ENCODE measurements around the gene DLL1.

The DLL1 gene

GRCh38 chr6:170291271-170292110 is 613 bp upstream of the DLL1 start:
- Mint-ChIP-seq H3K27ac (peak overlapping the region; percentile 49), H3K4me1 (peaks cover 41% of the 10 kb centered on the region), H3K27me3 (peaks cover 19% of the 10 kb centered on the region), H3K4me3 (peak overlapping the region; percentile 89), H3K36me3 (no peaks in the 10 kb centered on the region), H3K9me3 (no peaks in the 10 kb centered on the region)
- DNase-seq (ENCODE audit: low spot score in 2 of 2) (peak in 1 of 2 donors; percentile 50), ATAC-seq (ENCODE audit: low read depth) (peak; percentile 45)

GRCh38 chr6:170289951-170290295 is 955 bp downstream of the DLL1 start:
- H3K27me3 Mint-ChIP-seq: peaks cover 23% of the 10 kb centered on the region
- ATAC-seq (ENCODE audit: low read depth): no peak
- H3K27ac Mint-ChIP-seq: no peak overlapping the region
- H3K36me3 Mint-ChIP-seq: no peaks in the 10 kb centered on the region
- no peak for DNase-seq (ENCODE audit: low spot score in 2 of 2)
- peaks cover 38% of the 10 kb centered on the region for H3K4me1 Mint-ChIP-seq
- H3K4me3 Mint-ChIP-seq: peak overlapping the region; percentile 89
- no peaks in the 10 kb centered on the region for H3K9me3 Mint-ChIP-seq

- Mint-ChIP-seq H3K9me3 (no peaks in the 10 kb centered on the region), H3K27ac (no peak overlapping the region), H3K27me3 (peaks cover 23% of the 10 kb centered on the region), H3K4me3 (peak overlapping the region; percentile 84), H3K4me1 (peaks cover 38% of the 10 kb centered on the region), H3K36me3 (no peaks in the 10 kb centered on the region)
- DNase-seq (ENCODE audit: low spot score in 2 of 2) (no peak), ATAC-seq (ENCODE audit: low read depth) (no peak)
Measured at GRCh38 chr6:170289180-170289931, 1.5 kb downstream of the DLL1 start.

GRCh38 chr6:170288852-170289179 is 2.1 kb downstream of the DLL1 start:
- ATAC-seq (ENCODE audit: low read depth) (no peak), DNase-seq (ENCODE audit: low spot score in 2 of 2) (no peak)
- H3K4me3 Mint-ChIP-seq: peak overlapping the region; percentile 84
- H3K36me3 Mint-ChIP-seq: no peaks in the 10 kb centered on the region
- peaks cover 34% of the 10 kb centered on the region for H3K4me1 Mint-ChIP-seq
- no peaks in the 10 kb centered on the region for H3K9me3 Mint-ChIP-seq
- no peak overlapping the region for H3K27ac Mint-ChIP-seq
- peaks cover 21% of the 10 kb centered on the region for H3K27me3 Mint-ChIP-seq

GRCh38 chr6:170288091-170288631 is 2.7 kb downstream of the DLL1 start:
- Mint-ChIP-seq H3K27ac (no peak overlapping the region), H3K4me1 (peaks cover 29% of the 10 kb centered on the region), H3K4me3 (peak overlapping the region; percentile 84), H3K36me3 (no peaks in the 10 kb centered on the region), H3K27me3 (peaks cover 17% of the 10 kb centered on the region), H3K9me3 (no peaks in the 10 kb centered on the region)
- ATAC-seq (ENCODE audit: low read depth) (no peak), DNase-seq (ENCODE audit: low spot score in 2 of 2) (no peak)

GRCh38 chr6:170287371-170287876 is 3.5 kb downstream of the DLL1 start:
- no peak for ATAC-seq (ENCODE audit: low read depth)
- H3K4me3 Mint-ChIP-seq: no peak overlapping the region
- H3K27me3 Mint-ChIP-seq: peaks cover 17% of the 10 kb centered on the region
- no peak overlapping the region for H3K27ac Mint-ChIP-seq
- DNase-seq (ENCODE audit: low spot score in 2 of 2): no peak
- H3K9me3 Mint-ChIP-seq: no peaks in the 10 kb centered on the region
- peaks cover 22% of the 10 kb centered on the region for H3K4me1 Mint-ChIP-seq
- no peaks in the 10 kb centered on the region for H3K36me3 Mint-ChIP-seq

GRCh38 chr6:170286934-170287265 is 4.0 kb downstream of the DLL1 start:
- Mint-ChIP-seq H3K27me3 (peaks cover 16% of the 10 kb centered on the region), H3K36me3 (no peaks in the 10 kb centered on the region), H3K27ac (no peak overlapping the region), H3K4me3 (no peak overlapping the region), H3K4me1 (peaks cover 17% of the 10 kb centered on the region), H3K9me3 (no peaks in the 10 kb centered on the region)
- ATAC-seq (ENCODE audit: low read depth): no peak
- DNase-seq (ENCODE audit: low spot score in 2 of 2): no peak

GRCh38 chr6:170286246-170286933 is 4.5 kb downstream of the DLL1 start:
- no peak for DNase-seq (ENCODE audit: low spot score in 2 of 2)
- ATAC-seq (ENCODE audit: low read depth): no peak
- Mint-ChIP-seq H3K9me3 (no peaks in the 10 kb centered on the region), H3K27ac (no peak overlapping the region), H3K4me3 (no peak overlapping the region), H3K27me3 (peaks cover 14% of the 10 kb centered on the region), H3K36me3 (no peaks in the 10 kb centered on the region), H3K4me1 (peaks cover 14% of the 10 kb centered on the region)

GRCh38 chr6:170285482-170285881 is 5.4 kb downstream of the DLL1 start:
- H3K4me1 Mint-ChIP-seq: peaks cover 14% of the 10 kb centered on the region
- ATAC-seq (ENCODE audit: low read depth) (no peak), DNase-seq (ENCODE audit: low spot score in 2 of 2) (no peak)
- H3K36me3 Mint-ChIP-seq: no peaks in the 10 kb centered on the region
- H3K27me3 Mint-ChIP-seq: peaks cover 14% of the 10 kb centered on the region
- no peak overlapping the region for H3K27ac Mint-ChIP-seq
- H3K9me3 Mint-ChIP-seq: no peaks in the 10 kb centered on the region
- no peak overlapping the region for H3K4me3 Mint-ChIP-seq

GRCh38 chr6:170284866-170285469 is 5.9 kb downstream of the DLL1 start:
- ATAC-seq (ENCODE audit: low read depth): no peak
- no peak for DNase-seq (ENCODE audit: low spot score in 2 of 2)
- Mint-ChIP-seq H3K4me3 (no peak overlapping the region), H3K36me3 (no peaks in the 10 kb centered on the region), H3K4me1 (peaks cover 10% of the 10 kb centered on the region), H3K27ac (no peak overlapping the region), H3K27me3 (peaks cover 16% of the 10 kb centered on the region), H3K9me3 (no peaks in the 10 kb centered on the region)

- Mint-ChIP-seq H3K27me3 (peaks cover 20% of the 10 kb centered on the region), H3K27ac (no peak overlapping the region), H3K9me3 (no peaks in the 10 kb centered on the region)
Measured at GRCh38 chr6:170284126-170284773, 6.6 kb downstream of the DLL1 start.

GRCh38 chr6:170283212-170284081 is 7.4 kb downstream of the DLL1 start:
- no peak overlapping the region for H3K27ac Mint-ChIP-seq
- no peak overlapping the region for H3K4me3 Mint-ChIP-seq
- H3K27me3 Mint-ChIP-seq: peaks cover 15% of the 10 kb centered on the region
- no peaks in the 10 kb centered on the region for H3K36me3 Mint-ChIP-seq
- H3K4me1 Mint-ChIP-seq: peaks cover 9% of the 10 kb centered on the region
- no peak for DNase-seq (ENCODE audit: low spot score in 2 of 2)
- no peak for ATAC-seq (ENCODE audit: low read depth)
- H3K9me3 Mint-ChIP-seq: no peaks in the 10 kb centered on the region

More at GRCh38 chr6:170284126-170284773, 6.6 kb downstream of the DLL1 start:
- ATAC-seq (ENCODE audit: low read depth) (no peak), DNase-seq (ENCODE audit: low spot score in 2 of 2) (no peak)
- H3K4me1 Mint-ChIP-seq: peaks cover 15% of the 10 kb centered on the region
- no peaks in the 10 kb centered on the region for H3K36me3 Mint-ChIP-seq
- no peak overlapping the region for H3K4me3 Mint-ChIP-seq
